ENCODE results near the gene RGL2.

RGL2 gene

DNA sequence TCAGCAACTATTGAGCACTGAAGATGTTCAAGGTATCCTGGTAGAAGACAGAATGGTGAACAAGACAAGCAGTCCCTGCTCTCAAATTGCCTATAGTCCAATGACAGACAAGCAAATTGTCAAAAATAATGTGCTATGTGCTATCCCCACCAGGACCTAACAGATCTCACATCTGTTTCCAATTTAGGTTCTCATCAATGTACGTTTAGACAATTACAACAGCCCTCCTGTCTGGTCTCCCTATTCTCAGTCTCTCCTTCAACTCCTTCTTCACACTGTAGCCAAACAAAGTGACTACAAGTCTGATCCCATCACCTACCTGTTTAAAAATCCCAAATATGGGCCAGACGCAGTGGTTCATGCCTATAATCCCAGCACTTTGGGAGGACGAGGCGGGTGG lies 7.6 kb upstream of the RGL2 start:
- TF ChIP-seq EZH2 (IDR thresholded peaks at IDR 0.05; ENCODE audit: borderline replicate concordance, low read length), result no peak
- TF ChIP-seq, protein P1, sequence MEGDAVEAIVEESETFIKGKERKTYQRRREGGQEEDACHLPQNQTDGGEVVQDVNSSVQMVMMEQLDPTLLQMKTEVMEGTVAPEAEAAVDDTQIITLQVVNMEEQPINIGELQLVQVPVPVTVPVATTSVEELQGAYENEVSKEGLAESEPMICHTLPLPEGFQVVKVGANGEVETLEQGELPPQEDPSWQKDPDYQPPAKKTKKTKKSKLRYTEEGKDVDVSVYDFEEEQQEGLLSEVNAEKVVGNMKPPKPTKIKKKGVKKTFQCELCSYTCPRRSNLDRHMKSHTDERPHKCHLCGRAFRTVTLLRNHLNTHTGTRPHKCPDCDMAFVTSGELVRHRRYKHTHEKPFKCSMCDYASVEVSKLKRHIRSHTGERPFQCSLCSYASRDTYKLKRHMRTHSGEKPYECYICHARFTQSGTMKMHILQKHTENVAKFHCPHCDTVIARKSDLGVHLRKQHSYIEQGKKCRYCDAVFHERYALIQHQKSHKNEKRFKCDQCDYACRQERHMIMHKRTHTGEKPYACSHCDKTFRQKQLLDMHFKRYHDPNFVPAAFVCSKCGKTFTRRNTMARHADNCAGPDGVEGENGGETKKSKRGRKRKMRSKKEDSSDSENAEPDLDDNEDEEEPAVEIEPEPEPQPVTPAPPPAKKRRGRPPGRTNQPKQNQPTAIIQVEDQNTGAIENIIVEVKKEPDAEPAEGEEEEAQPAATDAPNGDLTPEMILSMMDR (IDR thresholded peaks at IDR 0.05; ENCODE audit: low read length), result no peak
- Histone ChIP-seq H3K9me2 (ENCODE audit: low read depth, low read length) (no peaks in the 10 kb centered on the region), H3K27ac (ENCODE audit: low read depth, low read length, poor library complexity, severe bottlenecking) (peak overlapping the region; percentile 18), H3K4me3 (ENCODE audit: low read depth, low read length, poor library complexity, severe bottlenecking) (no peak overlapping the region), H2AFZ (ENCODE audit: low read length) (no peak overlapping the region), H3K4me1 (ENCODE audit: insufficient read depth, low read length, severe bottlenecking) (peaks cover 7% of the 10 kb centered on the region), H3K79me2 (ENCODE audit: insufficient read depth, low read length) (0 out of 2 replicates have a peak, but pooled peaks cover 10% of the 10 kb centered on the region), H3K27me3 (ENCODE audit: insufficient read depth, low read length) (no peaks in the 10 kb centered on the region), H3F3A (ENCODE audit: insufficient read depth, low read length) (0 out of 2 replicates have a peak, but pooled peaks cover 5% of the 10 kb centered on the region), H3K4me2 (ENCODE audit: low read length) (no peak overlapping the region), H3K9ac (ENCODE audit: low read length) (no peak overlapping the region), H3K36me3 (ENCODE audit: insufficient read depth, low read length) (peaks cover 49% of the 10 kb centered on the region), H3K9me3 (ENCODE audit: low read length) (no peaks in the 10 kb centered on the region), H4K20me1 (ENCODE audit: insufficient read depth, low read length) (no peaks in the 10 kb centered on the region)

DNA sequence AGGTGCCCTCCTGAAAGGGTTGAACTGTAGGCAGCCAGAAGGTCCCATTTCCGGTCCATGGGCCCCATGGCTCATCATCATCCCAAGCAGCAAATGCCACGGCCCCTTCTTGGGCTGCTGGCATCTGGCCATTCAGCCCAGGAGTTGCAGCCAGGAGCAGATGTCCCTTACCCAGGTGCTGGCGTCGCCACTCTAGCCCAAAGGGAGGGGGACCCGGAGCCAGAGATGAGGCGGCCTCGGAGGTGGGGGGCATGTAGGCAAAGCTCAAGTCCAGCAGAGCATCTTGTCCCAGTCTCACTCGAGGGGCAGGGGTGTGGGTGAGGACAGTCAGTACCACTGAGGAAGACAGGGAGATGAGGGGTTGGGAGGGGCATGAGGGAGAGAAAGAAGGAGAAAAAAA lies 6.3 kb upstream of the RGL2 start:
- Histone ChIP-seq H3K27ac (ENCODE audit: low read depth, low read length, poor library complexity, severe bottlenecking) (no peak overlapping the region), H3K4me2 (ENCODE audit: low read length) (no peak overlapping the region), H3K9me3 (ENCODE audit: low read length) (no peaks in the 10 kb centered on the region), H2AFZ (ENCODE audit: low read length) (no peak overlapping the region), H3K4me3 (ENCODE audit: low read depth, low read length, poor library complexity, severe bottlenecking) (no peak overlapping the region), H3K9ac (ENCODE audit: low read length) (no peak overlapping the region), H4K20me1 (ENCODE audit: insufficient read depth, low read length) (no peaks in the 10 kb centered on the region), H3K4me1 (ENCODE audit: insufficient read depth, low read length, severe bottlenecking) (peaks cover 9% of the 10 kb centered on the region), H3K36me3 (ENCODE audit: insufficient read depth, low read length) (peaks cover 53% of the 10 kb centered on the region), H3K79me2 (ENCODE audit: insufficient read depth, low read length) (0 out of 2 replicates have a peak, but pooled peaks cover 6% of the 10 kb centered on the region), H3K27me3 (ENCODE audit: insufficient read depth, low read length) (no peaks in the 10 kb centered on the region), H3F3A (ENCODE audit: insufficient read depth, low read length) (0 out of 2 replicates have a peak, but pooled peaks cover 5% of the 10 kb centered on the region), H3K9me2 (ENCODE audit: low read depth, low read length) (no peaks in the 10 kb centered on the region)
- TF ChIP-seq, protein P1 (IDR thresholded peaks at IDR 0.05; ENCODE audit: low read length), result no peak
- TF ChIP-seq EZH2 (IDR thresholded peaks at IDR 0.05; ENCODE audit: borderline replicate concordance, low read length), result no peak

DNA sequence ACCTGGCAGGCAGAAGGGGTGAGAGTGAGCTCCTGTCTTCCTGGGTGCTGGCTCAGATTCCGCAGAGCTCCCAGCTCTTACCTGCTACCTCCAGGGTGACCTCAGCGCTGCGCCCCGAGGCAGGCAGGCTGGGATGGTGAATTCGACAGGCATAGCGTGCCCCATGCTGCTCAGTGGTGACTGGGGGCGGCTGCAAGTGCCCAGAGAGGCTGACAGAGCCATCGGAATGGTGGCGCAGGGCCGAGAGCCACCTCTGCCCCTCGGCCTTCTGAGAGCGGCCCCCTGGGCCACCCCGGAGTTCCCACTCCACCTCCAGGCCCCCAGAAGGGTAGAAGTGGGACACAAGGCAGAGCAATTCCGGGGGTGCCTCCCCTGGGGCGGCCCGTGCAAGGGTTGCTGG lies 5.5 kb upstream of the RGL2 start:
- H3K79me2 ChIP-seq (ENCODE audit: insufficient read depth, low read length), result 0 out of 2 replicates have a peak, but pooled peaks cover 6% of the 10 kb centered on the region
- H3K4me1 ChIP-seq (ENCODE audit: insufficient read depth, low read length, severe bottlenecking), result peaks cover 15% of the 10 kb centered on the region
- no peaks in the 10 kb centered on the region for H3K27me3 ChIP-seq (ENCODE audit: insufficient read depth, low read length)
- no peaks in the 10 kb centered on the region for H3K9me2 ChIP-seq (ENCODE audit: low read depth, low read length)
- no peak overlapping the region for H2AFZ ChIP-seq (ENCODE audit: low read length)
- H3F3A ChIP-seq (ENCODE audit: insufficient read depth, low read length), result 0 out of 2 replicates have a peak, but pooled peaks cover 5% of the 10 kb centered on the region
- H3K9me3 ChIP-seq (ENCODE audit: low read length), result no peaks in the 10 kb centered on the region
- peaks cover 53% of the 10 kb centered on the region for H3K36me3 ChIP-seq (ENCODE audit: insufficient read depth, low read length)
- no peak for TF ChIP-seq EZH2 (IDR thresholded peaks at IDR 0.05; ENCODE audit: borderline replicate concordance, low read length)
- TF ChIP-seq, protein P1 (IDR thresholded peaks at IDR 0.05; ENCODE audit: low read length), result no peak
- no peak overlapping the region for H3K4me3 ChIP-seq (ENCODE audit: low read depth, low read length, poor library complexity, severe bottlenecking)
- no peaks in the 10 kb centered on the region for H4K20me1 ChIP-seq (ENCODE audit: insufficient read depth, low read length)
- no peak overlapping the region for H3K4me2 ChIP-seq (ENCODE audit: low read length)
- H3K27ac ChIP-seq (ENCODE audit: low read depth, low read length, poor library complexity, severe bottlenecking), result no peak overlapping the region
- H3K9ac ChIP-seq (ENCODE audit: low read length), result no peak overlapping the region

Measured in OCI-LY1 (cell line).